Esophagus muscularis mucosa (tissue), 4 donors: Measurements from ENCODE around the gene FAM78B.

Source experiments
- EP300 ChIP-seq: sonication (generic); formaldehyde crosslinking; IDR thresholded peaks from one replicate; pipeline ENCODE4 v1.6.1; 2017; ENCODE audit warnings: antibody characterized with exemption
- POLR2A ChIP-seq: fragments of 450-650 bp; IDR thresholded peaks from one replicate; pipeline ENCODE4 v1.6.1; 2017; ENCODE audit warnings: antibody characterized with exemption, moderate library complexity, mild to moderate bottlenecking, low read depth
- POLR2AphosphoS5 ChIP-seq, 2 donors: sonication (generic); formaldehyde crosslinking; IDR thresholded peaks; one replicate each; pipeline ENCODE4 v1.6.1; 2017; ENCODE audit warnings: antibody characterized with exemption in 2 of 2
- TF ChIP-seq, protein P1 (sequence below), 3 experiments: fragments of 200-600 bp in 2 of 3; fragments of 450-650 bp in 1 of 3; sonication (generic) in 2 of 3; IDR thresholded peaks; one replicate each; pipeline ENCODE4 v1.5.1; 2017 to 2019; ENCODE audit warnings: antibody characterized with exemption in 3 of 3, mild to moderate bottlenecking in 2 of 3, moderate library complexity in 1 of 3

- TF ChIP-seq, protein P1, sequence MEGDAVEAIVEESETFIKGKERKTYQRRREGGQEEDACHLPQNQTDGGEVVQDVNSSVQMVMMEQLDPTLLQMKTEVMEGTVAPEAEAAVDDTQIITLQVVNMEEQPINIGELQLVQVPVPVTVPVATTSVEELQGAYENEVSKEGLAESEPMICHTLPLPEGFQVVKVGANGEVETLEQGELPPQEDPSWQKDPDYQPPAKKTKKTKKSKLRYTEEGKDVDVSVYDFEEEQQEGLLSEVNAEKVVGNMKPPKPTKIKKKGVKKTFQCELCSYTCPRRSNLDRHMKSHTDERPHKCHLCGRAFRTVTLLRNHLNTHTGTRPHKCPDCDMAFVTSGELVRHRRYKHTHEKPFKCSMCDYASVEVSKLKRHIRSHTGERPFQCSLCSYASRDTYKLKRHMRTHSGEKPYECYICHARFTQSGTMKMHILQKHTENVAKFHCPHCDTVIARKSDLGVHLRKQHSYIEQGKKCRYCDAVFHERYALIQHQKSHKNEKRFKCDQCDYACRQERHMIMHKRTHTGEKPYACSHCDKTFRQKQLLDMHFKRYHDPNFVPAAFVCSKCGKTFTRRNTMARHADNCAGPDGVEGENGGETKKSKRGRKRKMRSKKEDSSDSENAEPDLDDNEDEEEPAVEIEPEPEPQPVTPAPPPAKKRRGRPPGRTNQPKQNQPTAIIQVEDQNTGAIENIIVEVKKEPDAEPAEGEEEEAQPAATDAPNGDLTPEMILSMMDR (IDR thresholded peaks at IDR 0.05) = no peak
- no peak for TF ChIP-seq POLR2A
- TF ChIP-seq POLR2AphosphoS5 (IDR thresholded peaks at IDR 0.05) = no peak
- no peak for TF ChIP-seq EP300
Observed at GRCh38 chr1:166121010-166121409, 45.8 kb downstream of the FAM78B start.
